NCI-H146 (cell line): ENCODE data around the gene RASA2.

Experiments
- DNase-seq: peaks from one replicate; lab custom pipeline; 2025; lab: John Stamatoyannopoulos, UW

RASA2 gene

DNA sequence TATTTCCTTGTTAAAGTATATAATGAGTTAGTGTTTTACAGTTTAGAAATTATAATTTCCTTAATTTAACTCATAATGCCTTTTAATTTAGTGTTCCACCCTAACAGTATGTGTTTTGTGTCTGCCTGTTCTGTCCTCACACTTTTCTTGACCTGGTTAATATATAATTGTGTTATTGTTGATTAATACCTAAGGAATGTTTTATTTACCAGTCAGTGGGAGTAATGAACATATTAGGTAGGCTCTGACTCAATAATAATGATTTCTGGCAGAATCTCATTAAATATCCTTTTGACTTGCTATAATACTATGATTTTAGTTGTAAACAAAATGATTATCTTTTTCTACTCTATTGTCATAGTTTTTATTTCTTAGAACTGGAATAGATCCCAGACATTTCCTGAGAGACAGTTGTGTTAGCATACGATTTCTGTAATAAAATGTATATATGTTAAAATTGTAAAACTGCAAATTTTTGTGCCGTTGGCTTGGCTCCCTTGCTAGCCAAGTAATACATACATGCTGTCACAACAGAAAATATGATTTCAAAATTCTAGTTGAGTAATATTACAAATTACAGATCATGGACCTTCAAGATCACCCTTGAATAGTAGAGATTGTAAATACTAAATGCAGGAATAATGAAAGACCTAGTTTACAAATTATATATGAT lies 51.9 kb downstream of the RASA2 start:
- DNase-seq, result no peak

GRCh38 chr3:141539431-141540187 lies 52.8 kb downstream of the RASA2 start:
- no peak for DNase-seq

DNA sequence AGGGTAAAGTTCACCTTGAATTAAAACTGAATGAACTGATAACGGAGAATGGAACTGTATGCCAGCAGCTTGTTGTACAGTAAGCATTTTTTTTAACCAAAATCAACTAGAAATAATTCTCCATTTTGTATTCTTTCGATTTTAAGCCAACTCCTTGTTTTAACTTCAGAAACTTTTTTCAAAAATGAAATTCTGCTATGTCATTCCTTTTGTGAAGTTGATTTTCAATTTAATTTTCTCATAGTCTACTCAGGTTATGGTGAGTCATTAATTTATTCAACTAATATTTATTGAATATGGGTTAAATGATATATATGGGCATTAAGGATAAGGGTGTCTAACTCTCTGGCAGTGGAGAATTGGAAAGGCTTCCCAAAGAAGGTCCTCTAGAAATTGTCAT lies 53.7 kb downstream of the RASA2 start:
- no peak for DNase-seq

DNA sequence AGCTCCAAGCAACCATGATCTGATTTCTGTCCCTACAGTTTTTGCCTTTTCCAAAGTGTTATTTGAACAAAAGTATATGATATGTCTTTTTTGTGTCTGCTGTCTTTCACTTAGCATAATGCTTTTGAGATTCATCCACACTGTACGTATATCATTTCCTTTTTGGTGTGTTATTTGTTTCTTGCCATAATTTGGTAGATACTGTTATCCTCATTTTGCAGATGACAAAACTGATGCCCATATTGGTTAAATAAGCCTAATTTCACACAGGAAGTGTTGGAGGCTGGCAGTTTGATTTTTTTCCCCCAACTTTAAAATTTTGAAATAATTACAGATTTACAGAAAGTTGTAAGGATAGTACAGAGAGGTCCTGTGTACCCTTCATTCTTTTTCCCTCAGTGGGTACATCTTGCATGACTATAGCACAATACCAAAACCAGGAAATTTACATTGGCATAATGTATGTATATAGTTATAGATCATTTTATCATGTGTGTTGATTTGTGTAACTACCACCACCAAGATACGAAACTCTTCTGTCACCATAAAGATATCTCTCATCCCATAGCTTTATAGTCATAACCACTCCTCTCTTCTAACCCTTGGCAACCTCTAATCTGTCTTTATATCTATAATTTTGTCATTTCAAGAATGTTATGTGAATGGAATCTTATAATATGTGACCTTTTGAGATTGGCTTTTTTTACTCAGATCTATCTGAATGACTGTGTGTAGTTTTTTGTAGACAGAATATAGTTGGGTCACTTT lies 55.6 kb downstream of the RASA2 start:
- no peak for DNase-seq

DNA sequence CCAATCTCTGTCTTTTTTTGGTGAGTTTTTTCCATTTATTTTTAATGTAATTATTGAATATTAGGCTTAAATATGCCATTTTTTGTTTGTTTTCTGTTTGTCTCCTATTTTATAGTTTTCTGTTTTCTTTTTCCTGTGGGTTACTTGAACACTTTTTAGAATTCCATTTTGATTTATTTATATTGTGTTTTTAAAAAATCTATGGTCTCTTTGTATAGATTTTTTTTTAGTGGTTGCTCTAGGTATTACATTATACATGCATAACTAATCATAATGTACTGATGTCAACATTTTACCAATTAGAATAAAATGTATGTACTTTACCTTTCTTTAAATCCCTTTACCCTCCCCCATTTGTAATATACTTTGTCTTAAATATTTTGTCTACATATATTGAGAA lies 56.2 kb downstream of the RASA2 start:
- no peak for DNase-seq

DNA sequence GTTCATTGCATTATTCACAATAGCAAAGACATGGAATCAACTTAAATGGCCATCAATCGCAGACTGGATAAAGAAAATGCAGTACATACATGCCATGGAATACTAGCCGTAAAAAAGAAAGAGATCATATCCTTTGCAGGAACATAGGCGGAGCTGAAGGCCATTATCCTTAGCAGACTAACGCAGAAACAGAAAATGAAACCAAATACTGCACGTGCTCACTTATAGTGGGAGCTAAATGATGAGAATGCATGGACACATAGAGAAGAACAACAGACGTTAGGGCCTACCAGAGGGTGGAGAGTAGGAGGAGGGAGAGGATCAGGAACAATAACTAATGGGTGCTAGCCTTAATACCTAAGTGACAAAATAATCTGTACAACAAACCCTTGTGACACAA lies 57.9 kb downstream of the RASA2 start:
- DNase-seq, result no peak

- DNase-seq, result no peak
These were observed 59.3 kb downstream of the RASA2 start for GRCh38 chr3:141546081-141546480.

DNA sequence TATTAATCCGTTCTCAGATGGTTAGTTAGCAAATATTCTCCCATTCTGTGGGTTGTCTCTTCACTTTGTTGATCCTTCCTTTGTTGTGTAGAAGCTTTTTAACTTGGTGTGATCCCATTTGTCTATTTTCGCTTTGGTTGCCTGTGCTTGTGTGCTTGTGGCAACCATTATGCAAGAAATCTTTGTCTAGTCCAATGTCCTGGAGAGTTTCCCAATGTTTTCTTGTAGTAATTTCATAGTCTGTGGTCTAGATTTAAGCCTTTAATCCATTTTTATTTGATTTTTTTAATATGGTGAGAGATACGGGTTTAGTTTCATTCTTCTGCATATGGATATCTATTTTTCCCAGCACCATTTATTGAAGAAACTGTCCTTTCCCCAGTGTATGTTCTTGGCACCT lies 59.8 kb downstream of the RASA2 start:
- no peak for DNase-seq

DNA sequence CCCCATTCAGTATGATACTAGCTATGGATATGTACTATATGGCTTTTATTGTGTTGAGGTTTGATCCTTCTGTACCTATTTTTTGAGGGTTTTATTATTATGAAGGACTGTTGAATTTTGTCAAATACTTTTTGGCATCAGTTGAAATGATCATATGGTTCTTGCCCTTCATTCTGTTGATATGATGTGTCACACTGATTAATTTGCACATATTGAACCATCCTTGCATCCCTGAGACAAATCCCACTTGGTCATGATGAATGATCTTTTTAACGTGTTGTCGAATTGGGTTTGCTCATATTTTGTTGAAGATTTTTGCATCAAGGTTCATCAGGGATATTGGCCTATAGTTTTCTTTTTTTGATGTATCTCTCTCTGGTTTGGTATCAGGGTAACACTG lies 61.0 kb downstream of the RASA2 start:
- no peak for DNase-seq

GRCh38 chr3:141550926-141551665 lies 64.3 kb downstream of the RASA2 start:
- DNase-seq, result no peak

GRCh38 chr3:141552440-141552991 lies 65.7 kb downstream of the RASA2 start:
- no peak for DNase-seq

- no peak for DNase-seq
These were observed 66.2 kb downstream of the RASA2 start for GRCh38 chr3:141553055-141553454.

DNA sequence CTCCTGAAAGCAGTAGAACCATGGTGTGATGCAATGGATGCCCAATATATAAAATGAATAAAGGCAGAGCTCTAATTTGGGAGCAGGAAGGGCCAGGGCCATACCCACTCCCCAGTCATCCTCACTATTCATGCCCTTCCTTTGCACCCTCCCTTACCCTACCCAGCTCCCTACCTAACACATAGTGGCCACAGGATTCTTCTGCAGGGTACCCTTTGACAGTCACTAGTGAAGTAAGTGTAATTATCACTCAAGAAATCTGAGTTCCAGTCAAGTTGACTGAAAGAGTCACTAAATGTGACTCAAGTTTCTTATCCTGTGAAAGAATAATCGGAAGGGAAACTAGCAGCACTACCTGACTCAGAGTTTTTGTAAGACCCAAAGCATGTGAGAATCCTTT lies 69.2 kb downstream of the RASA2 start:
- no peak for DNase-seq

DNA sequence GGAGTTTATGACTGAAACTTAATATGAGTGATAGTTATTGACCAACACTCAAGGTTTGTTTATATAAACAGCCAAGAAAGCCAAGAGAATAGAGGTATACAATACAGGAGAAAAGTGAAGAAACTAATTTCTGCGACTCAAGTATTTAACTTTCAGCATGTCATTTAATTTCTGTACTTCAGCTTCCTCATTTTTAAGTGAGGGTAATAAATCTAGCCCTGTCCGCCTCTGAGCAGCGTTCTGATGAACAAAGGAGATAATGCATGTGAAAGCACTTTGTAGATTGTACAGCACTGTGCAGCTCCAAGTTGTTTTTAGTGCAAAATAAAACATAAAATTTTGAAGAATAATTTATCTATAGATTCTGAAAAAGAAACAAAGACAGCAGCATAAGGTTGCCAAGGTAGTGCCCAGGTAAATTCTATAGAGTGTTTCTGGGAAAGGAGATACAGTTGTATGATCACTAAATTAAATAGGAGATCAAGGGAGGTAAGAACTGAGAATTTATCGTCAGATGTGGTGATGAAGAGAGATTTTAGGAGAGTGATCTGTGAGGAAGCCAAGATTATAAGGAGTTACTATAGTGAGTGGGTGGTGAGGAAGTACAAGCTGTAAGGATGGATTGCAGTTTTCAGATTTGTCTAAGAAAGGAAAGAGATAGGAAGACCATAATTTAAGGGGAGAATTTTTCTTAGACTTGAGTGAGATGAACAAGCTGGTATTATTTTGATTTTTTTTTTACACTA lies 71.3 kb downstream of the RASA2 start:
- no peak for DNase-seq

GRCh38 chr3:141561426-141562034 lies 74.7 kb downstream of the RASA2 start:
- DNase-seq, result peak; percentile 62

- DNase-seq, result no peak
These were observed 77.4 kb downstream of the RASA2 start for GRCh38 chr3:141564241-141564640.

- no peak for DNase-seq
These were observed 83.2 kb downstream of the RASA2 start for GRCh38 chr3:141570068-141570467.

DNA sequence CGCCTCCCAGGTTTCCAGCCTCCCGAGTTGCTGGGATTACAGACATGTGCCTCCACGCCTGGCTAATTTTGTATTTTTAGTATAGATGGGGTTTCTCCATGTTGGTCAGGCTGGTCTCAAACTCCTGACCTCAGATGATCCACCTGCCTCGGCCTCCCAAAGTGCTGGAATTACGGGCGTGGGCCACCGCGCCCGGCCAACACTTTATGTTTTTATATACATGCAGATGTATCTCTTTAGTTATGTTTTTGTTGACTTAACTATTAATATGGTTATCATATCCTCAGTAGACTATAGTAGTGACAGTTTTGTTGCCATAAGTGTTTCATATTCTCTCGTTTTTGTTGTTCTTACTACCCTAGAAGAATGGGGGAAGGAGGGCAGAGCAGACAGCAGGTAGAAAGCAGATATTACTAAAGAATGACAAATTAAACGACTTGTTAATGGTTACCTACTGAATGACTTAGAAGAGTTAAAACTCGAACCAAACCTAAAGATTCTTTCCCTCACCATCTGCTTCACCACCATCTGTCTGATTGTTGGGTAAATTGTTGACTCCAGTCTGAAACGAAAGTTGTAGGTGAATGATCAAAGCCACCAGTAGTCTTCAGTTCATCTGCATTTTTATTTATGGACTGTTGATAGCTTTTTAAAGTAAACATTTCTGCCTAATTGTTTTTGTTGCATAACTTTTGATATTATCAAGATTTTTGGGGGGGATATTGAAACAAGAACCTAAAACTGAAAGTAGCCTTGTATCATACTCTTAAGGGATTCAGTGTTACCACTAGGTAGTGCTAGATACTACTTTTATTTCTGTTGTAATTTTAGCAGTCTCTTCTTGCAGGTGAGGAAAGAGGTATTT lies 89.3 kb downstream of the RASA2 start:
- peak; percentile 11 for DNase-seq

DNA sequence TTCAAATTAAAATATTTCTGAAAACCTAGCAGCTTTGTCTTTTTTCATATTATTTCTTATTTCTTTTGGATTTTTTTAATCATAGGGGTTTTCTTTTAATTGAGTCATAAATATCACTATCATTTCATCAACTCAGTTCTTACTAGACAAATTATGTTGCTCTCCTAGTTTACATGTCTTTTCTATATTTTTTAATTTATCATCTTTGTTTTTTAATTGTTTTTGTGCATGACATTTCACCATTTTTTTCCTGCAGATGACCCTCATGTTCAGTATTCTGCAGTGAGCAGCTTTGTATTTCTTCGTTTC lies 89.9 kb downstream of the RASA2 start:
- no peak for DNase-seq
